HG02970 (cell line): ENCODE data around the gene CPNE7.
"Not testable (repeated sequence)": the region's sequence is repeated elsewhere in the genome, so short reads cannot be mapped to it uniquely, and the experiment has no call there.

Experiments used
- ATAC-seq: cut with Tn5 transposase; IDR thresholded peaks from one replicate; pipeline ENCODE4 v1.9.1; 2021; ENCODE audit warnings: mild to moderate bottlenecking, moderate library complexity, moderate number of reproducible peaks; ENCODE audit not compliant: unreplicated experiment, low FRiP score

CPNE7 gene

DNA sequence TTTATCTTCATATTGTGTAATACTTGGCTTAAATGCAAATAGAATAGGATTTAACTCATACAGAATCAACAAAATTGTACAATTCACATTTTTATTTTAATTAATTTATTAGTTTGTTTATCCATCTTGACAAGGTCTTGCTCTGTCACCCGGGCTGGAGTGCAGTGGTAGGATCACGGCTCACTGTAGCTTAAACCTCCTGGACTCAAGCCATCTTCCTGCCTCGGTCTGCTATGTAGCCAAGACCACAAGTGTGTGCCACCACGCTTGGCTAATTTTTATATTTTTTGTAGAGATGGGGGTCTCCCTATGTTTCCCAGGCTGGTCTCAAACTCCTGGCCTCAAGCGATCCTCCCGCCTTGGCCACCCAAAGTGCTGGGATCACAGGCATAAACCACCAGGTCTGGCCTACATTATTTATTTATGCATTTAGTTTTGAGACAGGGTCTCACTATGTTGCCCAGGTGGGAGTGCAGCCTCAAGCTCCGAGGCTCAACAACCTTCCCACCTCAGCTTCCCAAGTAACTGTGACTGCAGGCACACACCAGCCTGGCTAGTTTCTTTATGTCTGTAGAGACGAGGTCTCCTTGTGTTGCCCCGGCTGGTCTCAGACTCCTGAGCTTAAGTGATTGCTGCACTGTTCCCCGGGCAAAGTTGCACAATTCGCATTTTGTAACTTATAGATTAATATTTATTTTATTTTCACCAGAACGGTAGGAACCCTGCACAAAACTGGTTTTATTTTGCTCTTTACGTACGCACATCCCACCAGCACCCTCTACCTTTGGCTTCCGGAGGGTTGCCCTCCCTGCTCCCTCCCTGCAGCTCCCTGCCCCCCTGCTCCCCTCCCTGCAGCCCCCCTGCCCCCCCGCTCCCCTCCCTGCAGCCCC lies 42.8 kb downstream of the CPNE7 start:
- no peak for ATAC-seq

DNA sequence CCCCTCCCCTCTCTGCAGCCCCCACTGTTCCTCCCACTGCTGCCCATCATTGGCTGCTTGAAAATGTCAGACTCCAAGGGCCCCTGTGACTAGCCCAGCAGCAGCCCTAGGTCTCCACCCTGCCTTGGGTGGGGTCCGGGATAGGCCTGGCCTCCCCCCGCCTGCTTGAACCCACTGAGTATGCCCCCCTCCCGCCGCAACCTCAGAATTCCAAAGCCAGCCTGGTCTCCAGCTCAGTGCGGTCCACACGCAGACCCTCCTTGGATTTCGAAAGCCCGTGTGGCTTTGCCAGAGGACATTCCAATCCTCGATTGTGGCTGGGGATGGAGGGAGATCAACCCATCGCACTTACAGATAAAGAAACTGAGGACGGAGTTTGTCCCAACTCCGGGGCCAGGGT lies 44.3 kb downstream of the CPNE7 start:
- ATAC-seq = no peak

DNA sequence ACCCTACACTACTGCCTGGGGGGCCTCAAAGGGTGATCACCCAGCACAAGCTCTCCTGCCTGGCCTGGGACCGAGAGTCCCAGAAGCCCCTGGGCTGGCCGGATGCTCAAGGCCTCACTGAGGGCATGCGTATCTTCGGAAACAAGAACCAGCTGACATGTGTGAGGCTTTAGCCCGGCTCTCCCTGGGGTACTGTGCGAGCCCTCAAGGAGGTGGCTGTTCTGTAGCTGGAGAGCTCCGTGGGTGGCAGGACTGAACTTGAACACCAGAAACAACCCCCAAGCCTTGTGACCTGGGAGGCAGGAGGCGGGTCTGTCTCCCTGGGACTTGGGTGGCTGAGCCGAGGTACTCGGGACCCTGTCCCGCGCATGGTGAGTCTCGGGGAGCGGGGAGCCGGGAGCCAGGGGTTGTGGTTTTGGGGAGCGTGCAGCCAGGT lies 44.9 kb downstream of the CPNE7 start:
- ATAC-seq = no peak

DNA sequence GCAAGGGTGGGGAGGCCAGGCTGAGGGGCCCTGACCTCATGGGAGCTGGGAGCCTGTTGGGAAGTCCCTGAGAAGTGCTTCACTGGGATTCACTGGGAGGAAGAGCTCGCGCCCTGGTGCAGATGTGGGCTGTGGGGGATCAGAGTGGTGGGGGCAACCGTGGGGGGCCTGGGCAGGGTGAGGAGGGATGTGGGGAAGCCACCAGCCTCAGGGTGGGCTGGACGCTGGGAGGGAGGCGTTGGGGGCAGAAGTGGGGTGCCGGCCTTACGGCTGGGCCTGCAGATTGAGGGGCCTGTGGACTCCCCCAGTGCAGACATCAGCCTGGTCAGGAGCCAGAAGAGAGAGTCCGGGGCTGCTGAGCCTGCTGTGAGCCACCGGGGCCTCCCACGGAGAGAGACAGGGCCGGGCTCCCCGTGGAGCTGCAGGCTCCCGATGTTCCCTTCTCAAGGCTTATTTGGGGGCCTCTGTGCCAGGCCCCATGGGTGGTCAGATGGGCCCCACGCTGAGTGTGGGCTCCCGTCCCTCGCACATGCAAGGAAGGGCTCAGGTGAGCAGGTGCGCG lies 45.7 kb downstream of the CPNE7 start:
- no peak for ATAC-seq

DNA sequence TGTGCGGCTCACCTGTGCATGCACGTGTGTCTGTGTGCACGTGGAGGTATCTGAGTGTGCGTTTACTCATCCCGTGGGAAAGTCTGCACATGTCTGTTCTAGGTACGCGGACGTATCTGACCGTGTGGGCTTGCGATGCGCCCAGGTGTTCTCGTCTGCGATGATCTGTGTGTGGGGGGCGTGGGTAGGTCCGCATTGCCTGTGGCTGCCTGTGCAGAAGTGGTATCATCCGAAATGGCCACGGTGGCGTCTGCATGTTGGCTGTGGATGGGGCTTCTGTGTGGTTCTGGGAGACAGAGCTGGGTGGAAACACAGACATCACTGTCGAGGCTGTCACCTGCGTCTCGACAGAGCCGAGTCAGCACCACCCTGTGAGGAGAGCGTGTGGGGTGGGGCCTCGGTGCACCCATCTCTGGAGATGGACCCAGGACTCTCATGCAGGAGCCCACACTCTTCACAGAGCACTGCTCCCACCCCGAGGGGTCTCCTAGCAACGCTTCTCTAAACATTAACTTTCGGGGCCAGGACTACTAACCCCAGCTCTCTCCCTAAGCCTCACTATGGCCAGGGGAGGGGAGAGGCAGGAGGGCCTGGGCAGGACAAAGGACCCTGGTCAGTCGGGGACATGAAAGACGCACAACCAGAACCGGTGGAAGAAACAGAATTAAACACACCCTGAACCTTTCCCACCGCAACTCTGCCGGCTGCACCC lies 46.3 kb downstream of the CPNE7 start:
- ATAC-seq = no peak

DNA sequence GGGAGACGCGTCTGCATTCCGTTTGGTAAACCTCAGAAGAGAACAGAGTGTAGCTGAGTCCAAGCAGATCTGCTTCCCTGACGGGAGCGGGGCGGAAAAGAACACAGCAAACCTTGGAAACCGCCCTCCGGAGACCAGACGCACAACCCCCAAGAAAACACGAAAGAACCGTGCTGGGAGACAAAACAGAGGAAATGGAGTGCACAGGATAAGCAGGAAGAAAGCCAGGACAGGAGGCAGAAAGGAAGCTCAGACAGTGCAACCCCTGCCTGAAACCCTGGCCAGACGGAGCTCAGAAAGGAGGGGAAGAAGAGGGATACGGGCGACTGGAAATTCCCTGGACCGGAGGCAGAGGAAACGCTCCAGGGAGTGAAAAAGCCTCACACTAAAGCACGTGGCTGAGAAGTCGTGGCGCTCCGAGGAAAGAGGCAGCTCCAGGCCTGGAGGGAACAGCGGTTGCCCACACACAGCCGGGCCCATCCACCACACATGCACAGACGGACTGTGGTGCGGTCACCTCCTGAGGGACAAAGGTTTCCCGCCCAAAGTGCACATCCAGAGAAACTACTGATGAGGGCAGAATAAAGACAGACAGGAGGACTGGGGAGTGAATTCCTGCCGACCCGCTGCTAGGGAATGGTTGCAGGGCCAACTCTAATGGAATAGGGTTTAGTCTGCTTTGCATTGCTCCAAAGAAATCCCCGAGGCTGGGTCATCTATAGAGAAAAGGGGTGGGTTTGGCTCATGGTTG lies 48.1 kb downstream of the CPNE7 start:
- ATAC-seq = no peak

DNA sequence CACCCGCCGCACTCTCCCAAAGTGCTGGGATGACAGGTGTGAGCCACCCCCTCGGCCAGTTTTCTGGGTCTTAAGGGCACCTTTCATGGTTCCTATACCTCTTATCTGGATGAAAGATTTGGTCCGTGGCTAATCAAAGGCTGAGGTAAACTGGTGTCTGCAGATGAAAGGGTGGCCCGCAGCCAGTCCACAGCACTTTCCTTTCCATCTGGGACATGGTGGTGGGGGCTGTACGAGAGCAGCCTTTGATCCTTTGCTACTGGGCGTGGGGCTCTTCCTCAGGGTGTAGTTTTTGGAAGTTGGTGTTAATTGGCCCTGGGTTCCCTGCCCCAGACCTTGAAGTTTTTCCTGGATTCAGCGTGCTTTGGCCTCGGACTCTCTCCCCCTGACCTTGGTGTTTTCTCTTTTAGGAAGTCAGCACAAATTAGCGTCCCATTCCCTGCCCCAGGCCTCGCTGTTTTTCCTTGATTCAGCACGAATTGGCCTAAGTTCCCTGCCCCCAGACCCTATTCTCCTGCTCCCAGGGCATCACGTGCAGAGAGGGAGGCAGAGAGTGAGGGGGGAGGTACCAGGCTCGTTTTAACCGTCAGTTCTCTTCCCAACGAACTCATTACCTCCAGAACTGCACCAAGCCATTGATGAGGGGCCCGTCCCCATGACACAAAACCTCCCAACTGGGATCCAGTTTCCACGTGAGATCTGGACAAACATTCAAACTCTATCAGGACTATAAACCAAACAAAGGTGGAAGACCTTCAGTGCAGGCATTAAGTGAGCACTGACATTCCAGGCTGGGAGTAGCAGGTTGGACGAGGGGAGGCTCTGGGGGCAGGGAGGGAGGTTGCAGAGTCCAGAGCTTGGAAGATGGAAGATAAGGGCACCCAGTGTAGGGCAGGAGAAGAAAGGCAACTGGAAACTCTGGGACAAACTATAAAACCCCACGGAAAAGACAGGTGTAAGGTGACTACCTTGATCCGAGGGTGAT lies 49.5 kb downstream of the CPNE7 start:
- no peak for ATAC-seq

DNA sequence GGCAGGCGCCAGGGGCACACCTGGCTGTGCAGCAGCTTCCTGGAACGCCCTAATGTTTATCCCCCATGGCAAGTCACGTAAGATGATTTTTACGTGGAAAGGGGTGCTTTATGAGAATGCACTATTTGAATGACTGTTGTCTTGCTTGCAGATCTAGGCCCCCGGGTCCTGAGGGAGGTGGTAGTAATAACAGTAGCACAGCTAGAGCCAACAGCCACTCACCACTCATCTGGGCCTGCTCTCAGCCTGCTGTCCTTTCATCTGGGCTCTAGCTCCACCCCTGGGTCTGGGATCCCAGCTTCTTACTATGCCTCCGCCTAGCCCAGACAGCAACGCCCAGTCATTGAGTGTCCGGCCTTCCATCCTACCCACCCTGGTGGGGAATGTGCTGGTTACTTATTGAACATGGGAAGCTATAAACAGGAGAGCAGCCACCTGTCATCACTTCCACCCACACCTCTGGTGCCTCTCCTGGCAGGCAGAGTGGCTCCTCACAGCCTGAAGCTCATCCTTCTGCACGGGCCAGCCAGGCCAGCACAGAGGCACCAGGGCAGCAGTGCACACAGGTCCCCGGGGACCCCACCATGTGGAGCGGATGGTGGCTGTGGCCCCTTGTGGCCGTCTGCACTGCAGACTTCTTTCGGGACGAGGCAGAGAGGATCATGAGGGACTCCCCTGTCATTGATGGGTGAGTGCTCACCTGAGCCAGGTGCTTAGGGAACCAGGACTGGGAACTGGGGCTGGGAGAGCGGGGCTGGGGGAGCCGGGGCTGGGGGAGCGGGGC lies 54.5 kb downstream of the CPNE7 start:
- ATAC-seq = no peak

DNA sequence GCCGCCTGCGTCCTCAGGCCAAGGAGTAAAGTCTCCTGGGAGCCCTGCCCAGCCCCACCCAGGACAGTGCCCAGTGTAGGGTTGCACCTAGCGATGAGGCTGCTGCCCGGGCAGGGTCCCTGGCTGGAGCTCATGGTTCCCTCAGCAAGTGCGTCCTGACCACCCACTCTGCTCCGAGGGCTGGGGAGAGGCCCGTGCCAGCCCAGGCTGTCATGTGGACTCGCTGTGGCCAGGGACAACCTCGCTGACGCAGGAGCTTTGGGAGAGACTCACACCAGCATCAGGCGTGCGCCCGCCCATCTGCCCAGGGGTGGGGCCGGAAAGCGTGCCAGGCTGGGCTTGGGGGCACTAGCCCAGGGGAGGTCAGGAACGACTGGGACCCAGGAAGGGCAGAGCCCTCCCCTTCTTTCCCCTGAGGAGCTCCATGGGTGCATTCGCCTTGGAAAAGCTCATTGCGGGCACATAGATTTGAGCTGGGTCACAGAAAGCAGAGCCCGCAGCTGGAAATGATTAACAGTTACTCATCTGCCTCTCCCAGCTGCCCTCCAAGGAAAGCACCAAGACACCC lies 57.6 kb downstream of the CPNE7 start:
- ATAC-seq = no peak

DNA sequence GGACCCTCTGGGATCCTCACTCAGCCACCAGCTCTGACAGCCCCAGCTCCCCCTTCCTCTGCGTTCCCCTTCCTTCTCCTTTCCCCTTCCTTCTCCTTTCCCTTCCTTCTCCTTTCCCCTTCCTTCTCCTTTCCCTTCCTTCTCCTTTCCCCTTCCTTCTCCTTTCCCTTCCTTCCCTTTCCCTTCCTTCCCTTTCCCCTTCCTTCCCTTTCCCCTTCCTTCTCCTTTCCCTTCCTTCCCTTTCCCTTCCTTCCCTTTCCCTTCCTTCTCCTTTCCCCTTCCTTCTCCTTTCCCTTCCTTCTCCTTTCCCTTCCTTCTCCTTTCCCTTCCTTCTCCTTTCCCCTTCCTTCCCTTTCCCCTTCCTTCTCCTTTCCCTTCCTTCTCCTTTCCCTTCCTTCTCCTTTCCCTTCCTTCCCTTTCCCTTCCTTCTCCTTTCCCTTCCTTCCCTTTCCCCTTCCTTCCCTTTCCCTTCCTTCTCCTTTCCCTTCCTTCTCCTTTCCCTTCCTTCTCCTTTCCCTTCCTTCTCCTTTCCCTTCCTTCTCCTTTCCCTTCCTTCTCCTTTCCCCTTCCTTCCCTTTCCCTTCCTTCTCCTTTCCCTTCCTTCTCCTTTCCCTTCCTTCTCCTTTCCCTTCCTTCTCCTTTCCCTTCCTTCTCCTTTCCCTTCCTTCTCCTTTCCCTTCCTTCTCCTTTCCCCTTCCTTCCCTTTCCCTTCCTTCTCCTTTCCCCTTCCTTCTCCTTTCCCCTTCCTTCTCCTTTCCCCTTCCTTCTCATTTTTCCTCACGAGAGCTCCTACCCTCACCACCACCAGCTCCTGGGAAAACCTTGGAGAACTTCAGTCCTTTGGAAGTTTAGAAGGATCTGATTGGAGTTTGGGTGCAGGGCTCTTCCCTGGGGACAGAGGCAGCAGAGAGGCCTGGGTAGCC lies 59.2 kb downstream of the CPNE7 start:
- not testable (repeated sequence) for ATAC-seq

DNA sequence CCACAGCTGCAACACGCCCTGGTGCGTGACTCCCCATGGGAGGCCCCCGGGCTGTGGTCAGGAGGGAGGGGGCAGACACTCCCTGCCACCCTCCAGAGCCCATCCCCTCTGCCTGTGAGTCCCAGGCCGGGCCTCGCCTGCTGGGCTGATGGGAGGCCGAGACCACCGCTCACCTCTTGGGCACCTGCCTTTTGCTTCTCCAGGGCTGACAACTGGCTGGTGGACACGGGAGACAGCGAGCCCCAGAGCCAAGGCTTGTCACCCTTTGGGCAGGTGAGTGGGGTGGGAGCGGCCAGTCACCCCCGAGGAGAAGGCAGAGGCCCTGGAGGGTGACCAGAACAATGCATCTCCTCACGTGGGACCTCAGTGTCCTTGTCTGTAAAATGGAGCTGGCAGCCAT lies 61.1 kb downstream of the CPNE7 start:
- no peak for ATAC-seq

DNA sequence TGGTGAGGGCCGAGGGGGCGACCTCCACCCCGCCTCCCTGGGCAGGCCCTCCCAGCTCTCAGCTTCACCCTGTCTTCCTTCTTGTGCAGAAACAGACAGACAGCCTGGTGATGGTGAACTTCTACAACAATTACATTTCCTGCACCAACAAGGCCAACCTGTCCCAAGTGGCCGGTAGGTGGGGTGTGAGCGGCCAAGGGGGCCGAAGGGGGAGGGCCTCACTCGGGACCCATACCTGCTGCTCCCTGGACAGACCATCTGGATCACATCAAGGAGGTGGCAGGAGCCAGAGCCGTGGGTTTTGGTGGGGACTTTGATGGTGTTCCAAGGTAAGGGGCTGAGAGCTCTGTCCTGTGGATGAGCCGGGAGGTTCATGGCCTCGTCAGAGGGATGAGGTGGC lies 61.8 kb downstream of the CPNE7 start:
- ATAC-seq = no peak

DNA sequence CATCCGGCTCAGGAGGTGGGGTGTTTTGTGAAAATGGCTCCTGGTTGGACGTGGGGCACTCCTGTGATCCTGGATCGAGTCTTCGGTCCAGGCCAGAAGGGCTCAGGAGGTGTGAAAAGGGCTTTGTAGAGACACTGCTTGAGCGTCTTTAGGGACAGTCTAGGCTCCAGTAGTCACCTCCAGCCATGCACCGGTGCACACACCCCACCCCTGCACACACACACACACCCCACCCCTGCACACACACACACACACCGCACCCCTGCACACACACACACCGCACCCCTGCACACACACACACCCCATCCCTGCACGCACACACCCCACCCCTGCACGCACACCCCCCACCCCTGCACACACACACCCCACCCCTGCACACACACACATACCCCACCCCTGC lies 62.9 kb downstream of the CPNE7 start:
- ATAC-seq = no peak

DNA sequence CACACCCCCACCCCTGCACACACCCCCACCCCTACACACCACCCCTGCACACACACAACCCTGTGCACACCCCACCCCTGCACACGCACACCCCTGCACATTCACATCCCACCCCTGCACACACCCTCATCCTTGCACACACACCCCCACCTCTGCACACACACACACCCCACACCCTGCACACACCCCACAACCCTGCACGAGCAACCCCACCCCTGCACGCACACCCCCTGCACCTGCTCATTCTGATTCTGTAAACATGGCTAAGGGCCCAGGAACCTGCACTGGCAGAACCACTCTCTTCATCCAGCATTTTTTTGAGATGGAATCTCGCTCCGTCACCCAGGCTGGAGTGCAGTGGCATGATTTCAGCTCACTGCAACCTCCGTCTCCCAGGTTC lies 63.8 kb downstream of the CPNE7 start:
- ATAC-seq = no peak

DNA sequence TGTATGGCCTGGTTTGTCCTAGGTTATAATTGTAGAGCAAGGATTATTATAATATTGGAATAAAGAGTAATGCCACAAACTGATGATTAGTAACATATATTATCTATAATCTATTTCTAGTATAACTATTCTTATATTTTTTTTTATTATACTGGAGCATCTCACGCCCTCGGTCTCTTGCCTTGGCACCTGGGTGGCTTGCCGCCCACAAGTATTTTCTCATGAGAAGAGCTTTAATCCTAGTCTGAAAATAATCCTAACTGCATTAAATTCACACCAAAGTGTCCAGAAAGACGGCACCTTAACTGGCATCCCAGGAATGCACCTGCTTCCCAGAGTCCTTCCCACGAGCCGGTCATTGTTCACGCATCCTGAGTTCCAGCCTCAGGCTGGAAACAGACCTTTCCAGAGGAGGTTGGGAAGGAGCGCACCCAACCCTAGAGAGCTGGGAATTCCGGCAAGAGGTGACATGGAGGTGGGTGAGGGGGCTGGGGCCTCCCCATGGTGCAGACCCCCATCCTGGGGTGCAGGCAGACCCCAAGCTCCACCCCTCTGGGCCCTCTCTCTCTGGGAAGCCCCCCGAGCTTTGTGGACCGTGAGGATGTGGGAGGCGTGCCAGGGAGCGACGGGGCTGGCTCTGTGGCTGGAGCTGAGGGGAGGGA lies 66.0 kb downstream of the CPNE7 start:
- no peak for ATAC-seq

DNA sequence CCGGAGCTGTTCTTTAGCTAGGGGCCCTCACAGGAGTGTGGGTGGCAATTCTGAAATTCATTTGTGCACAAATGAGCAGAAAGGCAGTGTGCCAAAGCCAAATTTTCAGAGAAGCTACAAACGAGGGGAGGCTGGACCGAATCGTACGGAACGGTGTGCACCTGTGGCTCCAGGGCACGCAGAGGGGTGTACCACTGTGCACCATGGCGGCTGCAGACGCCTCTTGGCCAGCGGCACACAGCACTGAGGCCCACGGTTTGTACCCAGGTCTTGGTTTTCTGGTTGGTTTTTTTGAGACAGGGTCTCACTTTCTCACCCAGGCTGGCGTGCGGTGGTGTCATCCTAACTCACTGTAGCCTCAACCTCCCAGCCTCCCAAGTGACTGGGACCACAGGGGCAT lies 67.0 kb downstream of the CPNE7 start:
- ATAC-seq = no peak

DNA sequence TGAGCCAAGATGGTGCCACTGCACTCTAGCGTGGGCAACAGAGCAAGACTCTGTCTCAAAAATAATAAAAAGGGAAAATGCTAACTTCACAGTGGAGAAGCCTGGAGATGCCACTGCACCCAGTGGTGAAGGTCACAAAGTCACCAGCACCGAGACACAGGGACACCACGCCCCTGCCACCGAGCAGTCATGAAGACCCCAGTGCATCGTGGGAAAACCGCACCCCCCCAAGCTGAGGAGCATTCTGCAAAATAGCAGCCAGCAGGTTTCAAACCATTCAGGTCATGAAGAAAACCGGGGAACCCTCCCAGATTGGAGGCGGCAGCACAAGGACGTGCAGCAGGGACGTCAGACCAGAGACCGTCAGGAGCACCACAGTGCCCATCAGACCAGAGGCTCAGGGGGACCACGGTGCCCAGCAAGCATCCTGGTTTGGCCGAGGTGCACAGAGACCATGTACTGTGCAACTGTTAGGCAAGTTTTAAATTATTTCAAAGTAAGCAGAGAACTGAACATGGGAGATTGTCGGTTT lies 68.3 kb downstream of the CPNE7 start:
- ATAC-seq = no peak
